ENCODE results near the gene PTGFRN. TPM values are rescaled to one million over a fixed set of nuclear protein-coding genes. Genes with fewer than 3 reads are reported as not detected.

Gene PTGFRN
- total RNA-seq, 1 donor from 2014 or later = 53.2 TPM

- Histone ChIP-seq H3K36me3 (no peaks in the 10 kb centered on the region), H3K4me1 (peaks cover 12% of the 10 kb centered on the region), H4K20me1 (ENCODE audit: low read depth) (peaks cover 7% of the 10 kb centered on the region), H3K27me3 (no peaks in the 10 kb centered on the region), H3K27ac (no peak overlapping the region), H2AFZ (replicated peaks) (no peak overlapping the region), H3K9ac (no peak overlapping the region), H3K4me3 (no peak overlapping the region), H3F3A (ENCODE audit: low read depth) (no peaks in the 10 kb centered on the region), H3K79me2 (ENCODE audit: low read depth) (peaks cover 27% of the 10 kb centered on the region), H3K4me2 (no peak overlapping the region), H3K9me3 (ENCODE audit: low read depth) (no peaks in the 10 kb centered on the region)
- Mint-ChIP-seq H3K4me1 (no peaks in the 10 kb centered on the region), H3K9me3 (no peaks in the 10 kb centered on the region), H3K36me3 (no peaks in the 10 kb centered on the region), H3K27me3 (ENCODE audit: insufficient read depth, low read depth) (no peaks in the 10 kb centered on the region), H3K4me3 (no peak overlapping the region), H3K27ac (no peak overlapping the region)
- TF ChIP-seq CTCF (IDR thresholded peaks at IDR 0.05) (no peak), EZH2phosphoT487 (IDR thresholded peaks at IDR 0.05) (no peak), EZH2 (IDR thresholded peaks at IDR 0.05) (no peak)
- DNase-seq (ENCODE audit: low spot score) = no peak
These were observed 21.6 kb downstream of the PTGFRN start for GRCh38 chr1:116931016-116931918.

GRCh38 chr1:116933606-116934515 lies 24.1 kb downstream of the PTGFRN start:
- Histone ChIP-seq H3K79me2 (ENCODE audit: low read depth) (peaks cover 27% of the 10 kb centered on the region), H3K27ac (no peak overlapping the region), H3K9me3 (ENCODE audit: low read depth) (no peaks in the 10 kb centered on the region), H3K4me2 (no peak overlapping the region), H3F3A (ENCODE audit: low read depth) (no peaks in the 10 kb centered on the region), H3K4me3 (no peak overlapping the region), H2AFZ (replicated peaks) (no peak overlapping the region), H3K36me3 (no peaks in the 10 kb centered on the region), H3K9ac (no peak overlapping the region), H3K27me3 (no peaks in the 10 kb centered on the region), H3K4me1 (peaks cover 3% of the 10 kb centered on the region), H4K20me1 (ENCODE audit: low read depth) (peaks cover 3% of the 10 kb centered on the region)
- Mint-ChIP-seq H3K27ac (no peak overlapping the region), H3K36me3 (peaks cover 8% of the 10 kb centered on the region), H3K9me3 (peaks cover 2% of the 10 kb centered on the region), H3K4me3 (no peak overlapping the region), H3K27me3 (ENCODE audit: insufficient read depth, low read depth) (no peaks in the 10 kb centered on the region), H3K4me1 (peaks cover 9% of the 10 kb centered on the region)
- TF ChIP-seq EZH2phosphoT487 (IDR thresholded peaks at IDR 0.05) (no peak), CTCF (IDR thresholded peaks at IDR 0.05) (no peak), EZH2 (IDR thresholded peaks at IDR 0.05) (no peak)
- no peak for DNase-seq (ENCODE audit: low spot score)

- Histone ChIP-seq H3K79me2 (ENCODE audit: low read depth) (peaks cover 21% of the 10 kb centered on the region), H3K4me2 (no peak overlapping the region), H3K27me3 (no peaks in the 10 kb centered on the region), H3K27ac (no peak overlapping the region), H4K20me1 (ENCODE audit: low read depth) (peaks cover 3% of the 10 kb centered on the region), H3K4me3 (no peak overlapping the region), H3F3A (ENCODE audit: low read depth) (no peaks in the 10 kb centered on the region), H3K4me1 (no peaks in the 10 kb centered on the region), H3K9me3 (ENCODE audit: low read depth) (no peaks in the 10 kb centered on the region), H3K36me3 (no peaks in the 10 kb centered on the region), H3K9ac (no peak overlapping the region), H2AFZ (replicated peaks) (no peak overlapping the region)
- no peak overlapping the region for H3K27ac Mint-ChIP-seq
- no peaks in the 10 kb centered on the region for H3K27me3 Mint-ChIP-seq (ENCODE audit: insufficient read depth, low read depth)
- no peak for DNase-seq (ENCODE audit: low spot score)
- peaks cover 15% of the 10 kb centered on the region for H3K4me1 Mint-ChIP-seq
- TF ChIP-seq CTCF (IDR thresholded peaks at IDR 0.05) (peak; percentile 57), EZH2 (IDR thresholded peaks at IDR 0.05) (no peak)
- no peak overlapping the region for H3K4me3 Mint-ChIP-seq
- H3K36me3 Mint-ChIP-seq = peaks cover 10% of the 10 kb centered on the region
- peaks cover 2% of the 10 kb centered on the region for H3K9me3 Mint-ChIP-seq
These were observed 25.0 kb downstream of the PTGFRN start for GRCh38 chr1:116934586-116935207.
